Head of caudate nucleus (tissue), 42 donors: ENCODE measurements around the gene MYO16.

Experiments
- DNase-seq, 42 donors: peaks; one replicate each; pipeline versions ENCODE4 v3.0.0 to v3.0.0-alpha.2; 2020 to 2021; ENCODE audit warnings: mixed read lengths in 7 of 42
- intact Hi-C: fragments of 100-400 bp; cut with DNase I; formaldehyde crosslinking; loops from one replicate; pipeline ENCODE4 v1.15.0; 2022

MYO16 gene

DNA sequence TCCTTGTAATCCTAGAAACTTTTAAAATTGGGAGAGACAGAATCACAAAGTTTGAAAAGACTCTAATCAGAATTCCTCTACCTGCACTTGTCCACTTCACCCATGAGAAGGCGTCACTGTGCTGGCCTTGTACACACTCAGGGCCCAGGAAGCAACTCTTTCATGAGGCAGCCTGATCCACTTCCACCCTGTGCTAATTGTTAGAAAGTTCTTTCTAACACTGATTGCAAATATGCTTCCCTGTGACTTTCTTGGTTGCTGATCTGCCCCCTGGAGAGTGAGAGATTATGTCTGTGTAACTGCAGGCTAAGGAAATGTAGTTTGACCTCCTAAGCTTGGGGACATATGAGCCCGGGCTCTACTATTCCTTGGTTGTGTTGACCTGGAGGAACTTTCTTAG is 494.6 kb downstream of the MYO16 start:
- no peak for DNase-seq
- intact Hi-C loops, result no loop called here

DNA sequence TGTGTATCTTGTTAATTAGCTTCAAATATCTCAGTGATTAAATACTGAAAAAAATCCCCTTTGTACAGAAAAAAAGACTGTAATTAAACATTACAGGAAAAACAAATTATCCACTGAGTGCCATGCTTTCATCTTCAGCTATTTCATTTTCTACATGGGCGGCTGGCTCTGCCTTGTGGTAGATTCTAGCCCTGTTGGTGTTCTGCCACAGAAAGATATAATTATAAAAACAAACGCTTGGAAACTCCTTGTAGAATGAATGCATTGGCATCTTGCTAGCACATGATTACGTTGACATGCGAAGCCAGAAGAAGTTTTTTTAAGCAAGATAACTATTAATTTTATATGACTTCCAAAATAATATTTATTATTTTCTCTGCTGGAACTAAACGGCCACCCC is 496.8 kb downstream of the MYO16 start:
- intact Hi-C loops, result no loop called here

DNA sequence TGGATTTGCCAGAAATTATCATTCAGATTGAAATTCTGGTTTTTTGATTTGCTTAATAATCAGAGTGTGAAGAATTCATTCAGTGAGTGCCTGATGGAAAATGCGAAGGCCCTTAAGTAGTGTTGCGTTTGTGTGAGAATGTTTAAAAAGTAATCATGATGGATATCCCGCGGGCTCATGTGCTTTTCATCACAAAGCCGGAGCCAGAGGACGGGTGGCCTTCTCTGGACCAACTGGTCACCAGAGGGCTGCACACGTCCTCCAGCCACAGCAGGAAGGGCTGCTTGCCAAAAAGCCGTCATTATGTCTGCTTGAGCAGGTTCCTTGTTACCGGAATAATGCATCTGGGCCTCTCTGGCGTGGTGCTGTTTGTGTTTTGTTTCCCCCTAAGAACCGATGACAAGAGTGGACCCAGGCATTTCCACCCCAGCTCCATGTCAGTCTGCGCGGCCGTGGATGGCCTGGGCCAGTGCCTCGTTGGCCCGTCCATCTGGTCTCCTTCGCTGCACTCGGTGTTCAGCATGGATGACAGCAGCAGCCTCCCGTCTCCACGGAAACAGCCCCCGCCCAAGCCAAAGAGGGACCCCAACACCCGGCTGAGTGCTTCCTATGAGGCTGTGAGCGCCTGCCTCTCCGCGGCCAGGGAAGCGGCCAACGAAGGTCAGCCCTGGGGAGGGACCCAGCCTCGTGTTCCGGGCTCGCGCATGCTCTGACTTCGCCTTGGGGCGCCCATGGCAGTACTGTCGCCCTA is 497.7 kb downstream of the MYO16 start:
- intact Hi-C loops, result no loop called here

More for the DNA sequence above, 496.8 kb downstream of the MYO16 start:
- no peak for DNase-seq

DNA sequence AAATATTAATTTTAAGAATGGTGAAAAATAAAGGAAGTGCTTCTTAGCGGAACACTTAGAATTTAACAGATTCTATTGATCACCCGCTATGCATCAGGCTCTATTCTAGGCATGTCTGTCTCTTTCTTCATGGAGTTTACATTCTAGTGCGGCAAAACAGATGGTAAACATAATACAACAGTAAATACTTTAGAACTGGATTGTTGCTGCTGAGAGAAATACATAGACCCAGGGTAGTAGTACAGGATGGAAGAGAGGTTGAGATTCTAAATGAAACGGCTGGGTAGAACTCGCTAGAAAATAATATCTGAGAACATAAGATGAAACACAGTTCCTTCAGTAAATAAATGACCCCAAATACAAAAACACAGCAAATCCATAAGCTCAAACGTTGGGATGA is 498.7 kb downstream of the MYO16 start:
- intact Hi-C loops, result no loop called here
- DNase-seq, result no peak

More for the DNA sequence above, 497.7 kb downstream of the MYO16 start:
- peak in 24 of 42 donors; percentile 7 to 60 (median 32) for DNase-seq

DNA sequence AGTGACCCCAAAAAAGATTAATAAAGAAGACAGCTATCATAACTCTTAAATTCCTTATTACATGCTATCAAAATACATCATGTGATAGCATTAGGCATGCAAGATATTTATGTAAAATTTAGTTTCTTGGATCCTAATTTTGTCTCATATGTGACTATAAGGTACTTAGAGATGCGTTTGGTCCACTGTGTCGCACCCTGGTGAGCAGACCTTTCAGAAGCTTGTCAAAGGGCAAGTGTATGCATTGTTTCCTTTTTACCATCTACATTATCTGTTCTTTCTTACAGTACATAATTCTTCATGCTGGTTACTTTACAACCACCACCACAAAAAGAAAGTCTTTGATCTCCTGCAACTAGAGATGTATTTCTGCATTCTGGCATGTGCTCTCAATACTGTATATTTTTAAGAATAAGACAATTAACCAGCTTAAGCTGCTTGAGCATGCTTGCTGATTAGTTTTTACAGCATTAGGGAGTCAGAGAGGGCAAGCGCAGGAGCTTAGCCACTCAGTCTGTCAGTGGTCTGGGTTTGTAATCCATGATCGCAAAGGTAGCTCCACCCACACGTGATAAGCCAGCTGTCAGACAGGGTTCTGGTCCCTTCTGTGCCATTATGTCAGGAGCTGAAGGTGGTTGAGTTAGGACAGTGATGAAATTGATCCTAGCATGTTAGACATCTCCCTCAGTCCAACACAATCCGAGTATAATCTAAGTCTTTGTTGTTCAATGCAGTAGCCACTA is 500.9 kb downstream of the MYO16 start:
- intact Hi-C loops, result no loop called here
- no peak for DNase-seq

DNA sequence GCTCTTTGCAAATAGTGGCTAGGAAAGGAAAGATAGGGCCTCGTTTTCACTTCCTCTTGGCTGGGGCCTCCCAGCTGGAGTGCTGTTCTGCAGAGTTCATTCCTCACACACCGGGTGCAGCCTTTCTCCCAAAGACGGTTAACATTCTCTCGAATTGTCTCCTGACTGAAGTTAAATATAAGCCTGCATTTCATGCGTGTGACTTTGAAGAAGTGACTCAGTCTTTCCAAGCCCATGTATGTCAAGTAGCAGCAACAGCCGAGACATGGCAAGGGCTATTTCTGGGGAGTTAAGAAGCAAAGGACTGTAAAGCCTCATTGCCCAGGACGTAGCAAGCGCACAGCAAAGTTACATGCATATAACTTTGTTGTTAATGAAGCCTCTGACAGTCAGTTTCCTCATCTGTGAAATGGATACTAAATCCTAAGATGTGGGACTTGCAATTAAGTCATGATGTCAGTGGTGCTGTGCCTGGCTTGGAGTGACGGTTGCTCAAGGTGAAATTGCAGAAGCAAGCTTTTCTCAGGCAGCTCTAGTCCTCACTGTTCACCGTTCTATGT is 502.4 kb downstream of the MYO16 start:
- DNase-seq, result peak in 3 of 42 donors; percentile 10 to 19 (median 16)
- intact Hi-C loops, result no loop called here

DNA sequence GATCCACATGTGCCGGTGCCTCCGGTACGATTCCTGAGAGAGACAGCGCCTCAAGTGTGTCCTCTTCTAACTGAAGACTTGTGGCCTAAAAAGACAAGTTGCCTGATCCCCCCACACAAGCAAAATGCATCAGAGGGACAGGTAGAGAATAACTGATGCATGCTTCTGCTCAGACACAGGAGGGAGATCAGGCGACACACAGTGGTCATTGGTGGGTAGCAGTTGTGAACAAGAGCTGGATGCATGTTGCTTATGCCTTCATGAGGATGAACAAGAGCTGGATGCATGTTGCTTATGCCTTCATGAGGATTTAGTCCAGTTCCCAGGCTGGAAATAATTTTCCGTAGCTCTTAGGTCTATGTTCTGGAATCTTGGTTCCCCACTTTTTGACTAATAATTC is 505.6 kb downstream of the MYO16 start:
- intact Hi-C loops, result no loop called here

DNA sequence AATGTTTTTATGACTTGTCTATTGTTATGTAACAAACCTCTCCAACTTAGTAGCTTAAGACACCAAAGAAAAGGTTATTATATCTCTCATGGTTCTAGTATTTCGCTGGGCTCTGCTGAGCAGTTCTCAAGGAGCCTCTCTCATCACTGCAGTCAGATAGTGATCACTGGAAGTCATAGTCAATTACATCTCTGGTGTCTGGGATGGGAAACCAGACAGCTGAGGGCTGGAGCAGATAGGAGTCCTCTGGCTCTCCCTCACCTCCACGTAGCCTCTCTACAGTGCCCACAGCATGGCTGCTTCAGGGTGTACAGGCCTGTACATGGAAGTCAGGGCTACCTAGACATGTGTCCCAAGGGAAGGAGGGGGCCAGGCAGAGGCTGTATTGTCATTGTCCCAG is 507.5 kb downstream of the MYO16 start:
- intact Hi-C loops, result no loop called here
- no peak for DNase-seq

More for the DNA sequence above, 505.6 kb downstream of the MYO16 start:
- DNase-seq, result no peak

DNA sequence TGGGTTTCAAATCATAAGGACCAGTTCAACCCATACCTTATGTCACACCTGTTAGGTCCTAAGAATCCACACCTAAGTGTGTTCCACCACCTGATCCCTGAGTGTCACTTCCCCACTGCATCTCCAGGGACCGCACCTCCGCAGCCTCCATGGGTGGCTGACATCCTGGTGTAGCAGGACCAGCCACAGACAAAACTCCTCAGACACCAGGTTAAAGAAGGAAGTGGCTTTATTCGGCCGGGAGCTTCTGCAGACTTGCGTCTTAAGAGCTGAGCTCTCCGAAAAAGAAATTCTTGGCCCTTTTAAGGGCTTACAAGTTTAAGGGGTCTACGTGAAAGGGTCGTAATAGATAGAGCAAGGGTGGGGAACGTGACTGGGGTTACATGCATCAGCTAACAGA is 509.9 kb downstream of the MYO16 start:
- DNase-seq, result no peak
- intact Hi-C loops, result no loop called here

DNA sequence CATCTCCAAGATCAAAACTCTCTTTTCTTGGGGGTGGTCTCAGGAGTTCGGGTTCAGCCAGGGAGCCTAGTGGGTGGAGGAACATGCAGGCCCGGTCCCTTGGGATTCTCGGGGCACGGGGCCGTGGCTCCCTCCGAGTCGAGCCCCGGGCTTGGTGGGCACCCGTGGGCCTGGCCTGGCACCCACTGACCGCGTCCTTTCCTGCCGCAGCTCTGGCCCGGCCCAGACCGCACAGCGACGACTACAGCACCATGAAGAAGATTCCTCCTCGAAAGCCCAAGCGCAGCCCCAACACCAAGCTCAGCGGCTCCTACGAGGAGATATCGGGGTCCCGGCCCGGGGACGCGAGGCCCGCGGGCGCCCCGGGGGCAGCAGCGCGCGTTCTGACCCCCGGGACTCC is 510.6 kb downstream of the MYO16 start:
- intact Hi-C loops, result loop anchor here (10.0 kb wide), 1 partner anchor 645 kb away; the partner anchor contains the start of gene IRS2
- no peak for DNase-seq

DNA sequence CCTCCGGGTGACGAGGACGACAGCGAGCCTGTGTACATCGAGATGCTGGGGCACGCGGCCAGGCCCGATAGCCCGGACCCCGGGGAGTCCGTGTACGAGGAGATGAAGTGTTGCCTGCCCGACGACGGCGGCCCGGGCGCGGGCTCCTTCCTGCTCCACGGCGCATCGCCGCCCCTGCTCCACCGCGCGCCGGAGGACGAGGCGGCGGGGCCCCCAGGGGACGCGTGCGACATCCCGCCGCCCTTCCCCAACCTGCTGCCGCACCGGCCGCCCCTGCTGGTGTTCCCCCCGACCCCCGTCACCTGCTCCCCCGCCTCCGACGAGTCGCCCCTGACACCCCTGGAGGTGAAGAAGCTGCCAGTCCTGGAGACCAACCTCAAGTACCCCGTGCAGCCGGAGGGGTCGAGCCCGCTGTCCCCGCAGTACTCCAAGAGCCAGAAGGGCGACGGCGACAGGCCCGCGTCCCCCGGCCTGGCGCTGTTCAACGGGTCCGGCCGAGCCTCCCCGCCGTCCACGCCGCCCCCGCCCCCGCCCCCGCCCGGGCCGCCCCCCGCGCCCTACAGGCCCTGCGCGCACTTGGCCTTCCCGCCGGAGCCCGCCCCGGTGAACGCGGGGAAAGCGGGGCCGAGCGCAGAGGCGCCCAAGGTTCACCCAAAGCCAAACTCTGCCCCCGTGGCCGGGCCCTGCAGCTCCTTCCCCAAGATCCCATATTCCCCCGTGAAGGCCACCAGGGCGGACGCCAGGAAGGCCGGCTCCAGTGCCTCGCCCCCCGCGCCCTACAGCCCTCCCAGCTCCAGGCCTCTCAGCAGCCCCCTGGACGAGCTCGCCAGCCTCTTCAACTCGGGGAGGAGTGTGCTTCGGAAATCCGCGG is 511.3 kb downstream of the MYO16 start:
- intact Hi-C loops, result loop anchor here (10.0 kb wide), 1 partner anchor 644 kb away; the partner anchor contains the start of gene IRS2
- no peak for DNase-seq

DNA sequence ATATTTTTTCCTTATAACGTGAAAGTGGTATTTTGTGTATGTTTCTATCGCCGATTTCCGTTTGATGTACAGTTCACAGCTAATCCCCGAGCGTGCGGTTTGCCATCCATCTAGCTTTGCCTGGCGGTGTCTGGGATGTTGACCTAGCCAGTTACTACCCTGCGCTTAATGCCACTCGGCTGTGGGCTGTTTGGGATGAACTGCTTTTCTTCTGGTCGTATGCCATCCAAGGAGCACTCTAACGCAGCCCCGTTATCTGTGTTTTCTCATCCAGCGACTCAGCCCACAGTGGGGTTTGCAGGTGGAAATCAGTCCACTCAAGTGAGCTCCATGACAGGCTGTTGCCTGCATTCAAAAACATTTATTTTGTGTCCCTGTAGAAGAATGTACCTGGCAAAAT is 512.3 kb downstream of the MYO16 start:
- no peak for DNase-seq
- intact Hi-C loops, result loop anchor here (10.0 kb wide), 1 partner anchor 643 kb away; the partner anchor contains the start of gene IRS2

DNA sequence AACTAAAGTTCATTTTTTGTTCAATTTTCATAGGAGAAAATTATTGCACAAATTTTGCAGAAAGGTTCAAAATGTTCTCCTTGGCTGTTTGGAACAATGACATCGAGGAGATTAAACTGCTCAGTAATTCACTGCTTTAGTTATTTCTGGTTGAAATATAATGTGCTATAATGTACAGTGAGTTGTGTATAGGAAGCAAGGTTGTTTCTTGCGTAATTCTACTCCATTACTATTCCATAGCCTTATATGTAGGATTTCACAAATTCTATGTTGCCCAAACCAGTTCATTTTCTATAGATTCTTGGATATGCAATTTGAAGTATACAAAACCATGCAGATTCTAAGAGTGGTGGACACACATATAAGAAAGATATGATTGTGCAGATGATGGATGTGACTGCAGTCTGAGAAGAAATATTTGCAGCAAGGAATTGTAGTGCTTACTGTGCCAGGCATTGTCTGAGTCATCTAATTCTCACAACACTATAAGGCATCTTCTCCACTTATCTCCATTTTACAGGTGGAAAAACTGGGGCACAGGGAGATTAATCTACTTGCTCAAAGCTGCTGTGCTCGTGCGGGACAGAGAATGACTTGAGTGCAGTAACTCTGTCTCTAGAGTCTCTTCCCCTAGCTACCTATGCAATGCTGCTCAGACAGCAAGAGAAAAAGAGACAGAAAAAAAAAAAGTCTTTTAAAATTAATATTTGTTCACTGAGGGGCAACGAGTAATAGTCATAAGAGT is 515.5 kb downstream of the MYO16 start:
- DNase-seq, result no peak
- intact Hi-C loops, result loop anchor here (10.0 kb wide), 1 partner anchor 640 kb away; the partner anchor contains the start of gene IRS2

DNA sequence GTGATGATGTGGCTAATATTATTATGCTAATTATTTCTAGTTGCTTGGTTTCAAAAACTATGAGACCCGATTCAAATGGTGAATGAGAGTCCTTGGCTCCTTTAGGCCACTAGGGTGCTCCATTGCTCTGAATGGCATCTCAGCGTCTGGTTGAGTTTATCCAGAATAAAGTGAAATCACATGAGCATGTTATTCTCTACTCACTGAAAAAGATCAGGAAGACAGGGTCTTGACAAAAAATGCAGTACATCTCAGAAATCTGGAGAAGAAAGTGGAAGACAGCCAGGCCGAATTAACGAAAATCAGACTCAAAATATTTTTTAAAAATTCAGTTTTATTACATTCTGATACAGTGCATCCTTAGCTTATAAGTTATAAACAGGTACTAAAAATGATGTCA is 516.2 kb downstream of the MYO16 start:
- intact Hi-C loops, result loop anchor here (10.0 kb wide), 1 partner anchor 639 kb away; the partner anchor contains the start of gene IRS2
- DNase-seq, result peak in 24 of 42 donors; percentile 24 to 79 (median 48)

DNA sequence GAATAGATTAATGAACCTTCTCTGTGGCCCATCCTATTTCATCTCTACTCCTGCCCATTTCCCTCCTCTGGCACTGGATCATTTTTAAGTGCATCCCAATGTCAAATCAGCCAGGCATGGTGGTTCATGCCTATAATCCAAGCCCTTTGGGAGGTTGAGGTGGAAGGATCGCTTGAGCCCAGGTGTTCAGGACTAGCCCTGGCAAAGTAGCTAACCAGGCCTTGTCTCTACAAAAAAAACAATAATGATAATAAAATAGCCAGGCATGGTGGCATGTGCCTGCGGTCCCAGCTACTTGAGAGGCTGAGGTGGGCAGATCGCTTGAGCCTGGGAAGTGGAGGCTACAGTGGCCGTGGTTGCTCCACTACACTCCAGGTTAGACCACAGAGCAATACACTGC is 517.0 kb downstream of the MYO16 start:
- intact Hi-C loops, result loop anchor here (10.0 kb wide), 1 partner anchor 638 kb away; the partner anchor contains the start of gene IRS2
- no peak for DNase-seq

DNA sequence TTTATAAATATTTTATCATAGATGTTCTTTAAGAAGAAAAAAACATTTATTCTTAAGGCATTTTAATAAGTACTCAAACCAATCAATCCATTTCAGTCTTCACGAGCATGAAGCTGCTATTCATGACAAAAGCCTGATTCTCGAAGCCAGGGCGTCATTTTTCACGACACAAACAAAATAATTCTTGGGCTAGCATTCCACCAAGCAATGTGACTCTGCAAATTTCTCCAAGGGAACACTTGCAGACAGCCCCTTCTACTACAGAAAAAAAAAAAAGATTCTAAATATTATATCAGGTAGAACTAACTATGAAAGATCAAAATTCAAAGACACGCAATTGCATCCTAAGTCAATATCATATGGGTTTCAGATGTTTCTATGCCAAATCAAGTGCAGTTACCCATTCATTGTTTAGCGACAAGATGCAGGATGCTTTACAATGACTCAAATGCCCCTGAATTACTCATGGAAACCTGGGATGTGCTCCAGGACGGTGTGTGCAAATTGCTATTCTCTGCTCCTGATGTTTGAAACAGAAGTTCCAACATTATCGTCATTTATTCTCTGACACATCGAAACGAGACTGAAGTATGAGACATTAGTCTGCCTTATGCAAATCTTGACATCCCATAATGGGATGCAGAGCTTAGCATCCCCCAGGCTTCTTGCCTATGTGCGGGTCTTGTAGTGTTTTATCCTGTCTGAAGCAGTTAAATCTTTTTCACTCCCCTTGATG is 517.7 kb downstream of the MYO16 start:
- intact Hi-C loops, result loop anchor here (10.0 kb wide), 1 partner anchor 638 kb away; the partner anchor contains the start of gene IRS2
- DNase-seq, result no peak

DNA sequence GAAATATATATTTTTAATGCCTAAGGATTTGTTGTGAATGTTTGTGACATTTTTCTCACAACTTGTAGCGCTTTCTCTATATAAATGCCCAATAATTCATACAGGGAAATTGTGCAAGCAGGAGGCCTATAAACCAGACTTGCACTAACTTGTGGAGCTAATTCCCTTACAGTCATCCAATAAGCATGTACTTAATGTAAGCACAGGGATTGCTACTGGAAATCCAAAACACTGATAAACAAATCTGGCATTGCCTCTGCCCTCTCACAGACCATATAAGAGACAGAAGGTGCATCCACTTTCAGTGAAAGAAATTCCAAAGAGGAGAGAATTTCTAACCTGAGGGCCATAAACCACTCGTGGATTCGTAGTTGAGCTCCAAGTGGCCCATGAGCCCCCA is 518.8 kb downstream of the MYO16 start:
- intact Hi-C loops, result loop anchor here (10.0 kb wide), 1 partner anchor 637 kb away; the partner anchor contains the start of gene IRS2
- no peak for DNase-seq
